Skeletal muscle tissue (tissue), 4 donors: ENCODE measurements around the gene GBX2. TPM values are rescaled to one million over a fixed set of nuclear protein-coding genes. Genes with fewer than 3 reads are reported as not detected.

Experiments
- H3K27ac ChIP-seq: one replicate; pipeline ENCODE4 v1.7.0; 2013; ENCODE audit warnings: mild to moderate bottlenecking, low read depth, low read length, inconsistent platforms
- H3K27me3 ChIP-seq, 3 donors: one replicate each; pipeline ENCODE4 v1.7.0; 2013; ENCODE audit warnings: low read length in 3 of 3; ENCODE audit not compliant: control insufficient read depth in 3 of 3, insufficient read depth in 3 of 3
- H3K36me3 ChIP-seq, 3 donors: one replicate each; pipeline ENCODE4 v1.7.0; 2013; ENCODE audit warnings: low read length in 3 of 3; ENCODE audit not compliant: control insufficient read depth in 3 of 3, insufficient read depth in 3 of 3
- H3K4me1 ChIP-seq, 3 donors: one replicate each; pipeline ENCODE4 v1.7.0; 2013; ENCODE audit warnings: low read length in 3 of 3, mild to moderate bottlenecking in 3 of 3; ENCODE audit not compliant: control insufficient read depth in 3 of 3, insufficient read depth in 3 of 3
- H3K4me3 ChIP-seq, 3 donors: one replicate each; pipeline ENCODE4 v1.7.0; 2013; ENCODE audit warnings: low read length in 3 of 3
- H3K9ac ChIP-seq, 3 donors: one replicate each; pipeline ENCODE4 v1.7.0; 2013; ENCODE audit warnings: low read length in 3 of 3, mild to moderate bottlenecking in 3 of 3, moderate library complexity in 2 of 3, low read depth in 1 of 3
- H3K9me3 ChIP-seq, 3 donors: one replicate each; pipeline ENCODE4 v1.7.0; 2013; ENCODE audit warnings: low read length in 3 of 3; ENCODE audit not compliant: control insufficient read depth in 3 of 3
- total RNA-seq: library from RNA; depleted of rRNA; stranded (reverse); fragments of >200 nt; gene quantifications from one replicate; pipeline ENCODE4 v1.2.3, GENCODE V29; 2014
- donor health status: Osteomylitis.

Gene GBX2
- total RNA-seq, 1 donor from 2014 or later = not detected

GRCh38 chr2:236133410-236134012, 34.7 kb downstream of the GBX2 start:
- no peaks in the 10 kb centered on the region for H3K27me3 ChIP-seq

GRCh38 chr2:236131073-236131692, 37.0 kb downstream of the GBX2 start:
- Histone ChIP-seq H3K36me3 (no peaks in the 10 kb centered on the region), H3K9me3 (no peaks in the 10 kb centered on the region), H3K4me3 (no peak overlapping the region), H3K4me1 (no peaks in the 10 kb centered on the region), H3K9ac (no peak overlapping the region), H3K27me3 (no peaks in the 10 kb centered on the region), H3K27ac (no peak overlapping the region)

More at GRCh38 chr2:236133410-236134012, 34.7 kb downstream of the GBX2 start:
- Histone ChIP-seq H3K9ac (no peak overlapping the region), H3K4me3 (no peak overlapping the region), H3K27ac (no peak overlapping the region), H3K36me3 (no peaks in the 10 kb centered on the region), H3K9me3 (no peaks in the 10 kb centered on the region), H3K4me1 (no peaks in the 10 kb centered on the region)

- no peak overlapping the region for H3K4me3 ChIP-seq
- H3K9ac ChIP-seq = no peak overlapping the region
- no peaks in the 10 kb centered on the region for H3K4me1 ChIP-seq
- peaks cover 0 to 3% (median 0%) of the 10 kb centered on the region in 3 donors for H3K36me3 ChIP-seq
- H3K27me3 ChIP-seq = no peaks in the 10 kb centered on the region
- no peak overlapping the region for H3K27ac ChIP-seq
- H3K9me3 ChIP-seq = no peaks in the 10 kb centered on the region
Observed at GRCh38 chr2:236130349-236130998, 37.7 kb downstream of the GBX2 start.

- Histone ChIP-seq H3K27ac (no peak overlapping the region), H3K9ac (no peak overlapping the region), H3K27me3 (no peaks in the 10 kb centered on the region), H3K36me3 (peaks cover 0 to 4% (median 3%) of the 10 kb centered on the region in 3 donors), H3K4me1 (no peaks in the 10 kb centered on the region), H3K4me3 (no peak overlapping the region), H3K9me3 (no peaks in the 10 kb centered on the region)
Observed at GRCh38 chr2:236129935-236130334, 38.3 kb downstream of the GBX2 start.

- Histone ChIP-seq H3K4me3 (no peak overlapping the region), H3K36me3 (peaks cover 0 to 13% (median 8%) of the 10 kb centered on the region in 3 donors), H3K9me3 (no peaks in the 10 kb centered on the region), H3K27ac (no peak overlapping the region), H3K27me3 (no peaks in the 10 kb centered on the region), H3K4me1 (no peaks in the 10 kb centered on the region), H3K9ac (no peak overlapping the region)
Observed at GRCh38 chr2:236128321-236128720, 39.9 kb downstream of the GBX2 start.

- Histone ChIP-seq H3K4me3 (no peak overlapping the region), H3K4me1 (no peaks in the 10 kb centered on the region), H3K27ac (no peak overlapping the region), H3K9ac (no peak overlapping the region), H3K27me3 (no peaks in the 10 kb centered on the region), H3K36me3 (peaks cover 0 to 13% (median 8%) of the 10 kb centered on the region in 3 donors), H3K9me3 (no peaks in the 10 kb centered on the region)
Observed at GRCh38 chr2:236127010-236127409, 41.2 kb downstream of the GBX2 start.

- Histone ChIP-seq H3K27me3 (no peaks in the 10 kb centered on the region), H3K9me3 (no peaks in the 10 kb centered on the region), H3K4me3 (no peak overlapping the region), H3K27ac (no peak overlapping the region), H3K36me3 (peaks cover 0 to 14% (median 8%) of the 10 kb centered on the region in 3 donors), H3K4me1 (no peaks in the 10 kb centered on the region), H3K9ac (no peak overlapping the region)
Observed at GRCh38 chr2:236125541-236125940, 42.6 kb downstream of the GBX2 start.

- peaks cover 0 to 14% (median 8%) of the 10 kb centered on the region in 3 donors for H3K36me3 ChIP-seq
- no peaks in the 10 kb centered on the region for H3K9me3 ChIP-seq
- no peak overlapping the region for H3K27ac ChIP-seq
- no peaks in the 10 kb centered on the region for H3K27me3 ChIP-seq
- H3K4me3 ChIP-seq = no peak overlapping the region
- H3K9ac ChIP-seq = no peak overlapping the region
- H3K4me1 ChIP-seq = no peaks in the 10 kb centered on the region
Observed at GRCh38 chr2:236124182-236124893, 43.8 kb downstream of the GBX2 start.

- no peak overlapping the region for H3K9ac ChIP-seq
- no peaks in the 10 kb centered on the region for H3K9me3 ChIP-seq
- no peaks in the 10 kb centered on the region for H3K4me1 ChIP-seq
- H3K27ac ChIP-seq = no peak overlapping the region
- H3K36me3 ChIP-seq = peaks cover 0 to 14% (median 8%) of the 10 kb centered on the region in 3 donors
- no peak overlapping the region for H3K4me3 ChIP-seq
- no peaks in the 10 kb centered on the region for H3K27me3 ChIP-seq
Observed at GRCh38 chr2:236123716-236124115, 44.5 kb downstream of the GBX2 start.

GRCh38 chr2:236122236-236122635, 46.0 kb downstream of the GBX2 start:
- peaks cover 0 to 14% (median 8%) of the 10 kb centered on the region in 3 donors for H3K36me3 ChIP-seq
- no peak overlapping the region for H3K4me3 ChIP-seq
- no peak overlapping the region for H3K27ac ChIP-seq
- H3K9me3 ChIP-seq = no peaks in the 10 kb centered on the region
- no peak overlapping the region for H3K9ac ChIP-seq
- no peaks in the 10 kb centered on the region for H3K27me3 ChIP-seq
- H3K4me1 ChIP-seq = no peaks in the 10 kb centered on the region
